CD4-positive, CD25-positive, alpha-beta regulatory T cell (primary cell): ENCODE data around the gene AUH. TPM values are rescaled to one million over a fixed set of nuclear protein-coding genes. Genes with fewer than 3 reads are reported as not detected.

ENCODE experiments used
- ATAC-seq, 2 donors: fragments of 150-1000 bp; cut with Tn5 transposase; one replicate each; pipeline ENCODE4 v1.10.0; 2021; ENCODE audit warnings: low read depth in 2 of 2, moderate number of reproducible peaks in 2 of 2, moderate library complexity in 1 of 2
- DNase-seq, 3 donors: peaks; one replicate each; pipeline versions ENCODE4 v3.0.0 to v3.0.0-alpha.2; 2012 to 2022; ENCODE audit warnings: mixed read lengths in 1 of 3
- H3K27ac ChIP-seq: one replicate; pipeline ENCODE4 v1.7.0; 2013; ENCODE audit warnings: mild to moderate bottlenecking, low read length; ENCODE audit not compliant: insufficient read depth, poor library complexity, severe bottlenecking
- H3K27me3 ChIP-seq: one replicate; pipeline ENCODE4 v1.7.0; 2013; ENCODE audit warnings: low read length; ENCODE audit not compliant: control insufficient read depth, insufficient read depth
- H3K36me3 ChIP-seq: one replicate; pipeline ENCODE4 v1.7.0; 2013; ENCODE audit warnings: mild to moderate bottlenecking, low read length, moderate library complexity; ENCODE audit not compliant: control insufficient read depth, insufficient read depth
- H3K4me1 ChIP-seq: 2 replicates; pipeline ENCODE4 v1.7.0; 2013; ENCODE audit warnings: mild to moderate bottlenecking, low read length; ENCODE audit not compliant: insufficient read depth, control insufficient read depth, poor library complexity, severe bottlenecking
- H3K4me3 ChIP-seq: one replicate; pipeline ENCODE4 v1.7.0; 2013; ENCODE audit warnings: low read depth, mild to moderate bottlenecking, low read length, moderate library complexity
- H3K9me3 ChIP-seq, 2 experiments: 1 replicate in 1 of 2; 2 replicates in 1 of 2; pipeline ENCODE4 v1.7.0; 2013; ENCODE audit warnings: low read length in 2 of 2, mild to moderate bottlenecking in 1 of 2, moderate library complexity in 1 of 2; ENCODE audit not compliant: control insufficient read depth in 2 of 2
- H3K27ac Mint-ChIP-seq, 3 donors: one replicate each; pipeline ENCODE4 v1.8.0; 2020 to 2022; ENCODE audit warnings: mild to moderate bottlenecking in 3 of 3, mixed read lengths in 3 of 3, moderate library complexity in 2 of 3
- H3K27me3 Mint-ChIP-seq: one replicate; pipeline ENCODE4 v1.8.0; 2022; ENCODE audit warnings: mild to moderate bottlenecking, mixed read lengths
- H3K36me3 Mint-ChIP-seq: one replicate; pipeline ENCODE4 v1.8.0; 2020; ENCODE audit warnings: mixed read lengths
- H3K4me1 Mint-ChIP-seq, 4 donors: one replicate each; pipeline ENCODE4 v1.8.0; 2020 to 2022; ENCODE audit warnings: mixed read lengths in 4 of 4, mild to moderate bottlenecking in 1 of 4
- H3K4me3 Mint-ChIP-seq, 4 donors: one replicate each; pipeline ENCODE4 v1.8.0; 2020 to 2022; ENCODE audit warnings: mild to moderate bottlenecking in 4 of 4, mixed read lengths in 4 of 4, moderate library complexity in 3 of 4
- H3K9me3 Mint-ChIP-seq, 7 donors: one replicate each; pipeline ENCODE4 v1.8.0; 2020 to 2022; ENCODE audit warnings: mixed read lengths in 7 of 7, mild to moderate bottlenecking in 3 of 7, moderate library complexity in 2 of 7
- polyA plus RNA-seq, 4 donors: library from polyadenylated mRNA; unstranded; fragments of 300-500 nt; fragmentation: Illumina TruSeq; gene quantifications; one replicate each; pipeline ENCODE4 v1.2.3, GENCODE V29; 2021
- total RNA-seq: library from RNA; stranded (reverse); gene quantifications from one replicate; pipeline ENCODE4 v1.2.3, GENCODE V29; 2022

Gene AUH
- total and polyA plus RNA-seq, 5 donors from 2014 or later: 10.8 to 16.5 (median 14.9) TPM

DNA sequence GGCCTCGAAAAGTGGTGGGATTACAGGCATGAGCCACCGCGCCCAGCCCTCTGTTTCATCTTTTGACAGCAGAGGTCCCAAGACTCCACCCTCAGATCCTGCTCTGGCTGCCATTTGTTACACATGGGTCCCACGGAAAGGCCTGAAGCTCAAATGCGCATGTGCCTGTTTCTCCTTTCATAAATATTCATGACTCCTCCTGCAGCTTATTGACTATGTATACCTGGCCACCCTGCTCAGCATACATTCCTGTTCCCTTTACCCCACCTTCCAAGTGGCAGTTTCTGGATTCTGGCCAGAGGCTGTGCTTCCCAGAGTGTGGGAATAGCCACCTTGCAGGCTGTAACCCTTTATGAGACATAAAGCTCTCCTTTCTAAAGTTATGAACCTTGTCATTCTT, 46.5 kb downstream of the AUH start:
- H3K27me3 ChIP-seq: no peaks in the 10 kb centered on the region

DNA sequence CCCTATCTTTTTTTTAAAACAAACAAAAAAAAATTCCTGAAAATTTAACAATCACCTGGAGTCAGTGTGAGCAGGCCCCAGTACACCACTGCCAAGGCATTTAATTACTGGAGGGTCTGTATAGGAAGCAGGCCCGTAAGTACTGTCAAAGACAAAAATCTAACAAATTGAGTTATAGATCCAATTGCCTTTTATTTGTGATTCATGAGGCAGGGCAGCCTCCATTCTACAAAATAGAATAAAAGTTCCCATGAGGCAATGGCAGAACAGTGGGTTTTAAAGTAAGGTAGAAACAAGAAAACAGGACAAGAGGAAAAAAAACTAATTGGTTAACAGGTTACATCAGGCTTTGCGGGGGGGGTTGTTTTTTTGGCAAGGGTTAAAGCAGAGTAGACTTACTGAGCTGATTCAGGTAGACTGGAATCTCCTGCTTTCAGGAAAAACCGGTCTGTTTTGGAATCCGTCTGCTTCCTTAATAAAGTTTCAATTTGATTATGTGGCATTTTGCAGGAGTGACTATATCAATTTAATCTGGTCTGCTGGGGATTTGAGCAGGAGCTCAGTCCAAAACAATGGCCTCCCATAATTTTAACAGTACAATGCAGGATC, 48.9 kb downstream of the AUH start:
- Histone ChIP-seq H3K4me1 (no peaks in the 10 kb centered on the region), H3K27me3 (no peaks in the 10 kb centered on the region), H3K4me3 (no peak overlapping the region), H3K27ac (no peak overlapping the region), H3K36me3 (peaks cover 4% of the 10 kb centered on the region), H3K9me3 (no peaks in the 10 kb centered on the region)
- Mint-ChIP-seq H3K9me3 (peaks cover 0 to 1% (median 0%) of the 10 kb centered on the region in 7 donors), H3K27me3 (no peaks in the 10 kb centered on the region), H3K4me1 (peaks cover 12 to 27% (median 19%) of the 10 kb centered on the region in 4 donors), H3K27ac (no peak overlapping the region), H3K36me3 (peaks cover 46% of the 10 kb centered on the region), H3K4me3 (no peak overlapping the region)
- DNase-seq (no peak), ATAC-seq (no peak)

More for the DNA sequence above, 46.5 kb downstream of the AUH start:
- Histone ChIP-seq H3K27ac (no peak overlapping the region), H3K9me3 (no peaks in the 10 kb centered on the region), H3K4me3 (no peak overlapping the region), H3K4me1 (no peaks in the 10 kb centered on the region), H3K36me3 (peaks cover 4% of the 10 kb centered on the region)
- peaks cover 0 to 4% (median 0%) of the 10 kb centered on the region in 7 donors for H3K9me3 Mint-ChIP-seq
- ATAC-seq (no peak), DNase-seq (no peak)
- H3K27me3 Mint-ChIP-seq: no peaks in the 10 kb centered on the region
- peaks cover 44% of the 10 kb centered on the region for H3K36me3 Mint-ChIP-seq
- peaks cover 14 to 28% (median 16%) of the 10 kb centered on the region in 4 donors for H3K4me1 Mint-ChIP-seq
- H3K27ac Mint-ChIP-seq: no peak overlapping the region
- no peak overlapping the region for H3K4me3 Mint-ChIP-seq

DNA sequence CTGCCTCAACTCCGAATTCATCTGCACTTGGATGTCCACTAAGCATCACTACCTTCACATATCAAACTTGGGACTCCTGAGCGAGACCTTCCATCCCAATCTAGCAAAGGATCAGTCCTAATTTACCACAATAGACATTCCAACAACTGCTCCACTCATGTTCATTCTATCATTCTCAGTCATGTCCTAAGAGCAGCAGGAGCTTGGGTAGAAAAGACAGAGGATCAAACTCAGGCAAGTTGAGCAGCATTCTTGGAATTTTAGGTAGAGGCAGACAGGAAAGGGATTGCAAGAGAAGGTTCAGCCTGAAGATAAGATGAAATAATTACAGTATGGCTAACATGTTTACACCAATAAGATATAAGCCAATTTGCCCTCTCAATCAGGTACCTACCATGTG, 51.7 kb downstream of the AUH start:
- H3K36me3 ChIP-seq: peaks cover 4% of the 10 kb centered on the region
- no peaks in the 10 kb centered on the region for H3K4me1 ChIP-seq
- H3K4me1 Mint-ChIP-seq: peaks cover 12 to 27% (median 16%) of the 10 kb centered on the region in 4 donors
- no peaks in the 10 kb centered on the region for H3K27me3 ChIP-seq
- no peaks in the 10 kb centered on the region for H3K27me3 Mint-ChIP-seq
- no peaks in the 10 kb centered on the region for H3K9me3 ChIP-seq
- H3K4me3 ChIP-seq: no peak overlapping the region
- H3K27ac ChIP-seq: no peak overlapping the region
- peaks cover 50% of the 10 kb centered on the region for H3K36me3 Mint-ChIP-seq
- H3K4me3 Mint-ChIP-seq: no peak overlapping the region
- H3K27ac Mint-ChIP-seq: peak overlapping the region in 1 of 3 donors; percentile 10
- H3K9me3 Mint-ChIP-seq: peaks cover 0 to 1% (median 0%) of the 10 kb centered on the region in 7 donors
- ATAC-seq (no peak), DNase-seq (no peak)

DNA sequence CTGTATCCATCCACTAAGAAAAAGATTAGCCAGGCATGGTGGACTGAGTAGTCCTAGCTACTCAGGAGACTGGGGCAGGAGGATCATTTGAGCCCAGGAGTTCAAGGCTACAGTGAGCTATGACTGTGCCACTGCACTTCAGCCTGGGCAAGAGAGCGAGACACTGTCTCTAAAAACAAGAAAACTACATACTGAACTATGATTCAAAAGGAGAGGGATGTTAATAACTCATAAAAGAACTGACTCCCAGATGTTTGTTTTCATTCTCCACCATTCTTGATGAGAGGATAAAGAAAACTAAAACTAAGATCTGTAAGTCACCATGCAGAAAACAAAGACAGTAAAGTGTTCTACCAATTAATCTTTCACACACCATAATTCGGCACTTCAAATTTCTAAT, 53.5 kb downstream of the AUH start:
- H3K4me3 Mint-ChIP-seq: no peak overlapping the region
- Histone ChIP-seq H3K4me3 (no peak overlapping the region), H3K4me1 (no peaks in the 10 kb centered on the region), H3K27ac (no peak overlapping the region), H3K36me3 (peaks cover 4% of the 10 kb centered on the region), H3K27me3 (no peaks in the 10 kb centered on the region), H3K9me3 (no peaks in the 10 kb centered on the region)
- no peak for DNase-seq
- H3K27ac Mint-ChIP-seq: peak overlapping the region in 1 of 3 donors; percentile 15
- no peaks in the 10 kb centered on the region for H3K27me3 Mint-ChIP-seq
- peaks cover 54% of the 10 kb centered on the region for H3K36me3 Mint-ChIP-seq
- ATAC-seq: no peak
- H3K4me1 Mint-ChIP-seq: peaks cover 12 to 27% (median 16%) of the 10 kb centered on the region in 4 donors
- H3K9me3 Mint-ChIP-seq: peaks cover 0 to 1% (median 0%) of the 10 kb centered on the region in 7 donors

DNA sequence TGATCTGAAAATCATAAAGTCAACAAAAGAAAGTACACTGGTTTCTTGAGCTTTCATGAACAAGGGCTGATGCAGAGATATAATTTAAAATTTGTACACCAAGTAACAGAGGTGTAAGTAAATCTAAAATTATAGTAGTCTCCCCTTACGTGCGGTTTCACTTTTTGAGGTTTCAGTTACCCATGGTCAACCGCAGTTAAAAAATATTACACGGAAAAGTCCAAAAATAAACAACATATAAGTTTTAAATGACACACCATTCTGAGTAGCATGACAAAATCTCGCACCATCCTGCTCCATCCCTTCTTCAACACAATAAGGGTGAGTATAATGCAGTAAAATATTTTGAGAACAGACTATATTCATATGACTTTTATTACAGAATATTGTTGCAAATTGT, 54.4 kb downstream of the AUH start:
- DNase-seq: no peak
- no peak for ATAC-seq
- H3K4me3 Mint-ChIP-seq: no peak overlapping the region
- peaks cover 49% of the 10 kb centered on the region for H3K36me3 Mint-ChIP-seq
- Histone ChIP-seq H3K27me3 (no peaks in the 10 kb centered on the region), H3K27ac (no peak overlapping the region), H3K9me3 (no peaks in the 10 kb centered on the region), H3K4me3 (no peak overlapping the region), H3K36me3 (peaks cover 4% of the 10 kb centered on the region), H3K4me1 (no peaks in the 10 kb centered on the region)
- H3K9me3 Mint-ChIP-seq: no peaks in the 10 kb centered on the region
- no peaks in the 10 kb centered on the region for H3K27me3 Mint-ChIP-seq
- H3K4me1 Mint-ChIP-seq: peaks cover 7 to 27% (median 15%) of the 10 kb centered on the region in 4 donors
- H3K27ac Mint-ChIP-seq: peak overlapping the region in 1 of 3 donors; percentile 15

- no peak for DNase-seq
- H3K36me3 ChIP-seq: peaks cover 4% of the 10 kb centered on the region
- Mint-ChIP-seq H3K27ac (no peak overlapping the region), H3K27me3 (no peaks in the 10 kb centered on the region), H3K4me3 (no peak overlapping the region), H3K9me3 (no peaks in the 10 kb centered on the region), H3K36me3 (peaks cover 49% of the 10 kb centered on the region), H3K4me1 (peaks cover 7 to 27% (median 13%) of the 10 kb centered on the region in 4 donors)
- no peaks in the 10 kb centered on the region for H3K27me3 ChIP-seq
- no peaks in the 10 kb centered on the region for H3K4me1 ChIP-seq
- no peak for ATAC-seq
- H3K4me3 ChIP-seq: no peak overlapping the region
- H3K9me3 ChIP-seq: no peaks in the 10 kb centered on the region
- no peak overlapping the region for H3K27ac ChIP-seq
These were observed 55.5 kb downstream of the AUH start for GRCh38 chr9:91306296-91306630.

- no peak for DNase-seq
- no peak overlapping the region for H3K27ac Mint-ChIP-seq
- no peaks in the 10 kb centered on the region for H3K27me3 ChIP-seq
- H3K36me3 ChIP-seq: peaks cover 4% of the 10 kb centered on the region
- no peak overlapping the region for H3K4me3 Mint-ChIP-seq
- no peaks in the 10 kb centered on the region for H3K9me3 ChIP-seq
- ATAC-seq: no peak
- no peak overlapping the region for H3K27ac ChIP-seq
- H3K36me3 Mint-ChIP-seq: peaks cover 48% of the 10 kb centered on the region
- H3K27me3 Mint-ChIP-seq: no peaks in the 10 kb centered on the region
- H3K4me1 ChIP-seq: no peaks in the 10 kb centered on the region
- peaks cover 7 to 27% (median 13%) of the 10 kb centered on the region in 4 donors for H3K4me1 Mint-ChIP-seq
- no peaks in the 10 kb centered on the region for H3K9me3 Mint-ChIP-seq
- H3K4me3 ChIP-seq: no peak overlapping the region
These were observed 56.0 kb downstream of the AUH start for GRCh38 chr9:91305596-91306295.
